NCI-H2081 treated with DMSO at 0.1 percent for 48 hours (cell line): ENCODE measurements around the gene ADAMTS18.
A peak's percentile ranks its signal among the peaks of the same experiment; 100 is the strongest.
"Not testable (repeated sequence)": the region's sequence is repeated elsewhere in the genome, so short reads cannot be mapped to it uniquely, and the experiment has no call there.

Source experiments
- DNase-seq: peaks from one replicate; lab custom pipeline; 2025; lab: John Stamatoyannopoulos, UW

The ADAMTS18 gene

GRCh38 chr16:77434530-77435271, at the start of gene ADAMTS18:
Gene ADAMTS18, minus strand, starts transcription at chr16:77435034. Its CDS starts 339 bp downstream, at chr16:77434695.
- no peak for DNase-seq

GRCh38 chr16:77480681-77481315, 46.0 kb upstream of the ADAMTS18 start:
- DNase-seq = no peak

- DNase-seq = no peak
These were observed 37.4 kb upstream of the ADAMTS18 start for GRCh38 chr16:77472262-77472661.

- DNase-seq = no peak
These were observed 36.0 kb upstream of the ADAMTS18 start for GRCh38 chr16:77470851-77471250.

- no peak for DNase-seq
These were observed 34.8 kb upstream of the ADAMTS18 start for GRCh38 chr16:77469634-77470033.

- DNase-seq = no peak
These were observed 34.0 kb upstream of the ADAMTS18 start for GRCh38 chr16:77468831-77469230.

GRCh38 chr16:77467821-77468335, 33.0 kb upstream of the ADAMTS18 start:
- no peak for DNase-seq

- DNase-seq = not testable (repeated sequence)
These were observed 28.8 kb upstream of the ADAMTS18 start for GRCh38 chr16:77463659-77464058.

- DNase-seq = no peak
These were observed 28.1 kb upstream of the ADAMTS18 start for GRCh38 chr16:77462894-77463293.

GRCh38 chr16:77459534-77460254, 24.9 kb upstream of the ADAMTS18 start:
- DNase-seq = no peak

- no peak for DNase-seq
These were observed 22.2 kb upstream of the ADAMTS18 start for GRCh38 chr16:77457046-77457445.

- no peak for DNase-seq
These were observed 17.4 kb upstream of the ADAMTS18 start for GRCh38 chr16:77452243-77452642.

GRCh38 chr16:77450790-77451487, 16.1 kb upstream of the ADAMTS18 start:
- peak; percentile 84 for DNase-seq

GRCh38 chr16:77449208-77449607, 14.4 kb upstream of the ADAMTS18 start:
- no peak for DNase-seq

- DNase-seq = no peak
These were observed 10.5 kb upstream of the ADAMTS18 start for GRCh38 chr16:77445324-77445723.

- peak; percentile 53 for DNase-seq
These were observed 9.3 kb upstream of the ADAMTS18 start for GRCh38 chr16:77444147-77444460.

- DNase-seq = no peak
These were observed 8.7 kb upstream of the ADAMTS18 start for GRCh38 chr16:77443357-77444146.

GRCh38 chr16:77442078-77442477, 7.2 kb upstream of the ADAMTS18 start:
- DNase-seq = no peak

- no peak for DNase-seq
These were observed 4.3 kb upstream of the ADAMTS18 start for GRCh38 chr16:77439106-77439505.

GRCh38 chr16:77437859-77438258, 3.0 kb upstream of the ADAMTS18 start:
- DNase-seq = no peak

GRCh38 chr16:77435272-77435820, 512 bp upstream of the ADAMTS18 start:
- DNase-seq = no peak
